22Rv1 (cell line): ENCODE measurements around the gene RAPGEF4.

Experiments
- ZFX ChIP-seq: fragments of 450-650 bp; IDR thresholded peaks from 2 replicates; pipeline ENCODE4 v1.6.1; 2017; ENCODE audit warnings: antibody characterized with exemption, borderline replicate concordance
- TF ChIP-seq, protein P1 (sequence below): fragments of 450-650 bp; IDR thresholded peaks from 2 replicates; pipeline ENCODE4 v1.5.1; 2017; ENCODE audit warnings: mild to moderate bottlenecking

DNA sequence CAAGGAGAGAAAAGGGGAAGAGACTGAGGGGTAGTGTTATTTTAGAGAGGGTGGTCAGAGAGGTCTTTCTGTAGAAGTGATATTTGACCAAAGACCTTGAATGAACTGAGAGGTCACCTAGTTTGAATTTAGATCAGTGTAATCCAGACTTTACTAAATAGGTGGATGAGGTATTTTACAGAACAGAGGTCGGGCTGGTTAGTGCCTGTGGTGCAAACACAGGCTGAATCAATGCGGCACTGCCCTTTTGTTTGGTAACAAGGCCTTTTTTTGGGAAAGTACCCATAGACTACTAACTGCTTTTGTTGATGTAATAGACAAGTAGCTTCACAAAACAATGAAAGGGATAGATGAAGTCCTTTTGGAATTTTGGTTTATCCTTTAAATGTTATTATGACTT is 15.9 kb downstream of the RAPGEF4 start:
- TF ChIP-seq, protein P1, sequence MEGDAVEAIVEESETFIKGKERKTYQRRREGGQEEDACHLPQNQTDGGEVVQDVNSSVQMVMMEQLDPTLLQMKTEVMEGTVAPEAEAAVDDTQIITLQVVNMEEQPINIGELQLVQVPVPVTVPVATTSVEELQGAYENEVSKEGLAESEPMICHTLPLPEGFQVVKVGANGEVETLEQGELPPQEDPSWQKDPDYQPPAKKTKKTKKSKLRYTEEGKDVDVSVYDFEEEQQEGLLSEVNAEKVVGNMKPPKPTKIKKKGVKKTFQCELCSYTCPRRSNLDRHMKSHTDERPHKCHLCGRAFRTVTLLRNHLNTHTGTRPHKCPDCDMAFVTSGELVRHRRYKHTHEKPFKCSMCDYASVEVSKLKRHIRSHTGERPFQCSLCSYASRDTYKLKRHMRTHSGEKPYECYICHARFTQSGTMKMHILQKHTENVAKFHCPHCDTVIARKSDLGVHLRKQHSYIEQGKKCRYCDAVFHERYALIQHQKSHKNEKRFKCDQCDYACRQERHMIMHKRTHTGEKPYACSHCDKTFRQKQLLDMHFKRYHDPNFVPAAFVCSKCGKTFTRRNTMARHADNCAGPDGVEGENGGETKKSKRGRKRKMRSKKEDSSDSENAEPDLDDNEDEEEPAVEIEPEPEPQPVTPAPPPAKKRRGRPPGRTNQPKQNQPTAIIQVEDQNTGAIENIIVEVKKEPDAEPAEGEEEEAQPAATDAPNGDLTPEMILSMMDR: no peak
- TF ChIP-seq ZFX: no peak
